HG03558 (cell line): ENCODE results near the gene ELOB.

ENCODE experiments used
- ATAC-seq: cut with Tn5 transposase; IDR thresholded peaks from one replicate; pipeline ENCODE4 v1.9.1; 2021; ENCODE audit warnings: moderate number of reproducible peaks; ENCODE audit not compliant: unreplicated experiment; ENCODE audit errors: extremely low read depth

ELOB gene

DNA sequence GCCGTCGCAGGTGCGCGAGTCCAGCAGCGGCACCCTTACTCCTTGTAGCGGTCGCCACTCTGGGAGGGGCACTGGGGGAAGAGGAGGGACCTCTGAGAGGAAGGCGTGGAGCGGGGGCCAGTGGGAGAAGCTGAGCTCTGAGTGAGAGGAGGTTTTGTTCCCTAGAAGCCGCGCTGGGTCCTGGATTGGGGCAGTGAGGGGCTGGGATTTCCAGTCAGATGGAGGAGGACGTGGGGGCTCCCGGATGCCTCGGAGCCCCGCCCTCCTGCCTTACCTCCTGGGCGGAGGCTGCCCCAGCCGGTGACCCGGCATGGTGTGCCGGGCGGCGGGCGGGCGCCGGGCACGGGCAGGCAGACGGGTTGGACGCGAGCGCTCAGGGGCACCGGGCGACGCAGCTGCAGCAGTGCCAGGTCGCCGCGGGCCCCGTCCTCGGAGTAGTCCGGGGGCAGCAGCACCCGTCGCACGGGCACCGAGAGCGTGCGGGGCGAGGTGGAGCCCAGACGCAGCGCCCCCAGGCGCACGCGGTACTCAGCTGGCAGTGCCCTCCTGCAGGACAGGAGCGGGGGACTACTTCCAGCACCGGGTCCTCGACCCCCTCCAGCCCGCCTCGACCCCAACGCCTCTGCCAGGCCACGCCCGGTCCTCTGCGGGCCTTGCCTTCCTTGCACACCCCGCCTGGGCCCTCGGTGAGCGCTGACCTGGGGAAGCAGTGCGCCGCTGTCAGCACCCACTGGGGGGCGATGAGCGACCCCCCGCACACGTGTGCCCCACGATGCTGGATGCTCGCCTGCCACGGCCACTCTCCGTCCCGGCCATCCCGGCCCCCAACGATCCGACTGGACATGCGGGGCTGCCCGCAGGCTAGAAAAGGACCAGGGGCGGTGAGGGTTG, 8.3 kb upstream of the ELOB start:
- ATAC-seq = no peak

GRCh38 chr16:2784358-2785100, 7.4 kb upstream of the ELOB start:
- no peak for ATAC-seq

DNA sequence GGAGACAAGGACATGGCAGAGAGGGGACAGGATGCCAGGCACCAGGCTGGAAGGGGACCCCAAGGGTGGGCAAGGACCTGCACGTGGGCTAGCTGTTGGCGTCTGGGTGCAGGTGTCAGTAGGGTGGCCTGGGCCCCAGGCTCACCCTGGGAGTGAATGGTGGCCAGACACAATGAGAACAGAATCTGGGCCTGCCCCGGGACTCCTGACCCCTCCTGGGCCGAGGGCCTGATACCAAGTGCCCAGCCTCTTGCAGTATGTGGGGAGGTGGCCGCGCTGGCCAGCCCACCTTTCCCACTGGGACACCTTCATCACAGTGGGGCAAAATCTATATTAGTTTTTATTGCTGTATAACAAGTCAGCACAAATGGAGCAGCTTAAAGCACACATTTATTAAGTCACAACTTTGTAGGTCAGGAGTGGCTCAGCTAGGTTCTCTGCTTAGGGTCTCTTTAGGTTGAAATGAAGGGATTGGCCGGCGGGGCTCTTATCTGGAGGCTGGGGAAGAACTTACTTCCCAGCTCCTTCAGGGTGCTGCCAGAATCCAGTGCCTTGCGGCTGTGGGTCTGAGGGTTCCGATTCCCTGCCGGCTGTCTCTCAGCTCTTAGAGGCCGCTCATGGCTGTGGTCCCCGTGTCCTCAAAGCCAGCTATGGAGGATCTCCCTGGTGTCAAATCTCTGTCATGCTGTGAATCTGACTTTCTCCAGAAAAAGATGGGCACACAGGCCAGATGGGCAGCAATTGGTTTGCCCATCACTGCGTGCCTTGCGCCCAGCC, 6.7 kb upstream of the ELOB start:
- no peak for ATAC-seq

GRCh38 chr16:2782583-2783351, 5.7 kb upstream of the ELOB start:
- ATAC-seq = no peak

- ATAC-seq = no peak
These were observed 3.2 kb upstream of the ELOB start for GRCh38 chr16:2779978-2780898.

DNA sequence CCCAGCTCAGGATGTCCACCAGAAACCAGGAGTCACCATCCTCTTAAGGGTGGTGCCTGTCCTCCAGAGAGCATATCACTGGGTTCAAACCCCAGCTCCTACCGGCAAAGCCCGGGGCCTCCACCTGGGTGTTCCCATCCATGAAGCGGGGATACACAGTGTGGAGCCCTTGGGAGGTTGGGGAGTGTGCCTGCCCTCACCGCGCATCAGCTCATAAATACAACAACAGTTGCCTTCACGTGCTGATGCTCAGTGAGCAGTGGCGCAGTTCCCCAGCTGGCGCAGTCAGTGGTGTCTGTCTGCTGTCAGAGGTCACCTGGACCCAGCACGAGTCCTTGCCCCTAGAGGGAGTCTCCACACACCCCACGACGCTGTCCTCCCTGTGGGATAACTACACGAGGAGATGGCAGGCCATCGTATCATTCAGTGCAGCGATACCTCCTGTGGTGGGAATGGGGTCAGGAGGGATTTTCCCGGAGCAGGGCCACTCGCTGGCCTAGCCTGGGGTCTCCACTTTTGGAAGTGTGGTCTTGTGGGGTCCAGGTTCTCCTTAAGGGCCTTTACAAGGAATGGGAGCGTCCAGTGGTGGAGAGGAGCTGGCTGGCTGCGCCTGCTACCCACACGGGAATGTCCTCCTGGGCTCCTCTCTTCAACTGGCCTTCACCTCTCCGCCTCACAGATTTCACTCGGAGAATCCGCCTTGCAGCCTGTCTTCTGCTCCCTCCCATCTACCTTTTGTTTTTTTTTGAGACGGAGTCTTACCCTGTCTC, 2.3 kb upstream of the ELOB start:
- ATAC-seq = no peak

DNA sequence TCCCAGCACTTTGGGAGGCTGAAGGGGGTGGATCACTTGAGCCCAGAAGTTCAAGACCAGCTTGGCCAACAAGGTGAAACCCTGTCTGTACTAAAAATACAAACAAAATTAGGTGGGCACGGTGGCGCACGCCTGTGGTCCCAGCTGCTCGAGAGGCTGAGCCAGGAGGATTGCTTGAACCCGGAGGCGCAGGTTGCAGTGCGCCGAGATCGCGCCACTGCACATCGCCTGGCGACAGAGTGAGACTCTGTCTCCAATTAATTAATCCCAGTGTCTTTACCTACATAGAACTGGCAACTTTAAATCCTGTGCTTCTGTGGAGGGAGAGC, 1.5 kb upstream of the ELOB start:
- ATAC-seq = no peak

GRCh38 chr16:2777903-2778629, 986 bp upstream of the ELOB start:
- no peak for ATAC-seq

GRCh38 chr16:2776500-2777139, 460 bp downstream of the ELOB start:
- ATAC-seq = no peak

DNA sequence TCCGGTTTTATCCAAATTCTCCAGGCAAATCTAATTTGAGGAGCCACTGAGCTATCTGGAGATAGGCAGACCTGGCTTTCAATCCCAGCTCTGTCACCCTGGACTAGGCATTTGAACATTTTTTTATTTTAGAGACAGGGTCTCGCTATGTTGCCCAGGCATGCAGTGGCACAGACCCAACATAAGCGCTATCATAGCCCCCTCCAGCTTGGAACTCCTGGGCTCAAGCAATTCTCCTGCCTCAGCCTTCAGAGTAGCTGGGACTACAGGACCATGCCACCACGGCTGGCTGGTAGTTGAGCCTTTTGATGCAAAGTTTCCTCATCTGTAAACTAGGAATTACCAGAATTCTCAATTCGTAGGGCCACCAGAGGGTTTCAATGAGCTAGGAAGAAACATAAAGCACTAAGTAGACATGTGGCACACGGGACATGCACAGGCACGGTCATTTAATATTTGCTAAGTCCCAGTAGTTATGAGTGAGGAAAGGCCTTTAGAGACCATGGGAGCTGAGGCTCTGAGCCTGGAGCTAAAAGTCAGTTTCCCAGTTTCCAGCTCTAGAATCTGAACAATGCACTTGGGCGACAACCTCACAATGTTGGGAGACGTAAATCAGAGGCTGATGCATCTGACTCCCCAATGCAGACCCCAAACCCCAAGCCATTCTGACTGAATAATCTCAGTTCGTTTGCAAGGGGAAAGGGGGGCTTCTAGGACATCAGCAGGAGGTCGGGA, 1.1 kb downstream of the ELOB start:
- no peak for ATAC-seq

GRCh38 chr16:2775131-2775716, 1.9 kb downstream of the ELOB start:
- no peak for ATAC-seq

DNA sequence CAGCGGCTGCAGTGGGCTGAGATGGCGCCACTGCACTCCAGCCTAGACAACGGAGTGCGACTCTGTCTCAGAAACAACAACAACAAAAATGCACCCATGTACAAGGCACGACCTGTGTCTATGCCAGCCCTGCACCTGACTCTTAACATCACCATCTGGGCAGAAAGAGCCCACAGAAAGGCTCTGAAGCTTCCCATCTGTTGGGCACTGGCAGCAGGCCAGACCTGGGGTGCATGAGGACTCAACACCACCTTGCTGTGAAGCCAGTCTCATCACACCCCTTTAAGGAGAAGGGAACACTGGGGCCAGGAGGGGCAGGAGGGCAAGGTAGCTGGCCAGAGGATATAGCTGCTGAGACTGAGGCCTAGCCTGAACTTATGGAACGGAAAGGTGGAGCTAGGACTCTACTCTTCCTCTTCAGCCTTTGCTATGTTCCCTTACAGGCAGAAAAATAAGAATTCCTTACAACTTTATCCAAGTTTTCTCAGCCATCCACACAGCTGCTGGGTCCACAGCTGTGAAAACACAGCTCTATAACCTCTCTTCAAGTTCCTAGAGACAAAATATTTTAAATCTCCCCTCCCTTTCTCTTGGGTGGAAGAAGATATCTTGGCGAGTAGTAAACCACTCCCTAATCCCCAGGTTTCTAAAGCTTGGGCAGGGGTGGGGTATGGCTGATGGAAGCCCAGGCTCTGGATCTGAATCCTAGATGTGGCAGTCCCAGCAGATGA, 2.8 kb downstream of the ELOB start:
- ATAC-seq = no peak

- ATAC-seq = no peak
These were observed 3.7 kb downstream of the ELOB start for GRCh38 chr16:2773188-2773968.

DNA sequence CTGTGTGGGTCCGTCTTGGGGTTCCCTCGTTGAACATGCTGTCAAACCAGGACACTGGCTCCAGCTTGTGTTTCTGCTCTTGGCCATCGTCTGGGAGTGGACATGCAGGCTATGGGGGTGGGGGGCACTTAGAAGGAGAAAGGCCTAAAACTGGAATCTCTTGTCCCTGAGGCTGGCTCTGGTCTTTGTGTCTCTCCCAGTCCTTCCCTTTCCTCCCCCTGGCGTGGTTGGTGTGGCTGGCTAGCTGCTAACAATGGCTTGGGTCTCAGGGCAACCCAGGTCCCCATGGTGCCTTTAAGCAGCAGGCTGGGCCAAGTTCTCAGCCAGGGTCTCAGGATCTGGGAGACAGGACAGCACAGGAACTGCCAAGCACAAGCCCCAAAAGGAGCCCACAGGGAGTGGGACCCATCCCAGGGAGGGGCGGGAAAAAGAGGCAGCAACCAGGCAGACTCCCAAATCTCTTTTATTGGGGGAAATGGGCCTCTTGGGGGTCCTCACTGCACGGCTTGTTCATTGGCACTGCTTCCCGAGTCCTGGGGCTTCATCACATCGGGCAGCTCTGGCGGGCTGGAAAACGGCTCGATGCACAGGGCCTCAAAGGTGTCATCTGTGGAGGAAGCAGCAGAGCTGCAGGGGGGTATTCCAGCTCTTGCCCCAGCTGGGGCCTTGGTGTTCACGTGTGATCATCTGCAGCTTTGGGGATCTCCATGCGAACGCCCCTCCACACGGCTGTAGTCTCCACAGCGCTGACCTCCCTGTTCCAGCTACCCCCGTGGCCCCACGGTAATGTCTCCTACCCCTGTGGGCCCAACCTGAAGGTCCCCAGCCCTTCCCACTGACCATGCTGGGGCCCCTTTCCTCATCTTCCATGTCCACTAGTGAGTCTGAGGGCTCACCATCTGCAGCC, 5.3 kb downstream of the ELOB start:
- no peak for ATAC-seq
